T-helper 2 cell (primary cell): Measurements from ENCODE around the gene ARID1B.

Experiments
- DNase-seq, 5 experiments: peaks; one replicate each; pipeline versions ENCODE4 v3.0.0 to v3.0.0-alpha.2; 2012 to 2022

ARID1B gene

DNA sequence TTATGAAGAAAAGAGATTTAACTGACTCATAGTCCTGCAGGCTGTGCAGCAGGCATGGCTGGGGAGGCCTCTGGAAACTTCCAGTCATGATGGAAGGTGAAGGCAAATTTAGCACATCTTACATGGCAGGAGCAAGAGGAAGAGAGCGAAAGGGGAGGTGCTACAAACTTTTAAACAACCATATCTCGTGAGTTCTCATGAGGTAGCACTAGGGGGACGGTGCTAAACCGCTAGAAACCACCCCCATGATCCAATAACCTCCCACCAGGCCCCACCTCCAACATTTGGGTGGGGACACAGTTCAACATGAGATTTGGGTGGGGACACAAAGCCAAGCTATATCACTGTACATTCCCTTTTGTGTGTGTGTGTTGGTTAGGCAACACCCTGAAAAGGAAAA, 336.2 kb downstream of the ARID1B start:
- no peak for DNase-seq

GRCh38 chr6:157116426-157116825, 339.2 kb downstream of the ARID1B start:
- no peak for DNase-seq

DNA sequence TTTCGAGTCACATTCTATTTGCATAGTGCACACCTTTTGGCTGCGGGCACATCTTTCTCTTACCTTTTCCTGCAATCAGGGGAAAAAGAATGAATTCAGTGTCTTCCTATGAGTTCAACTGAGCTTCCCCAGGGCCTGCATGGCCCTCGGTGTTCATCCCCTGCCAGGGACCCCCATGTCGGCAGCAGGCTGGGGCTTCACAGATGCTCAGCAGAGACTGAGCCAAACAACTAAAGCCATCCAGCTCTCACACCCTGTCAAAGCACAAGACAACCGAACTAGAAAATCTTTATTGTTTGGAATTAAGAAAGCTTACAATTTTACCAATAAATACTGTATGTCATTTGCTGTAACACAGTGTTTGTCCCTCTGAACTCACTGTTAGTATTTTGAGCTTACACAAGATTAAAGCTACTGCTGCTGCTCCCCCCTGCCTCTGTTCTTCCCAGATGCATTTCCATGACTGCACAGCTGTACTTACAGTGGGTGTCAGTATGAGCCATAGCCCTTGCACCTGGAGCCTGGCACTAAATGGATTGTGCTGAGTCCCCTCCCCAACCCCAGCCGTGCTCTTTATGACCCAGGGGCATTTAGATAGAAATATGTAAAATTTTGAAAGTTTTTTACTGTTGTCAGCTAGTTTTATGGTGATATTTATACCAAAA, 340.4 kb downstream of the ARID1B start:
- no peak for DNase-seq

- DNase-seq, result no peak
These were observed 342.4 kb downstream of the ARID1B start for GRCh38 chr6:157119502-157120027.

- no peak for DNase-seq
These were observed 343.5 kb downstream of the ARID1B start for GRCh38 chr6:157120534-157121232.

- no peak for DNase-seq
These were observed 344.7 kb downstream of the ARID1B start for GRCh38 chr6:157121897-157122296.

DNA sequence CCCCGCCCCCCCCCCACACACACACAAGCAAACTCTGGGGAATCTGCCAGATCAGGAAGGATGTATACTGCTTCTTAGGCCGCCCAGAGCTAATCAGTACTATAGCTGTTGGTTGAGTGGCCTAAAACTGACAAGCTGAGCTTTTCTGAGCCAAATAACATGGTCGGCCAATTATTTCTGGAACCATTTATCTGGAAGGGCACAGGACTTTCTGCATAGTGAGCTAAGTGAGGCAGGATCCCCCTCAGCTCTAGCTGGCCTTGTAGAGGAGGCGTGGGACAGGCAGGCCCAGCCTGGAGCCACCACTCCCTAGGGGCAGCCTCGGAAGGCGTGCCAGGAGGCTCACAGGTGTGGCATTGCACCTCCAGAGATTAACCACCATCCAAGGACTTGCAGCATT, 346.1 kb downstream of the ARID1B start:
- DNase-seq, result no peak

DNA sequence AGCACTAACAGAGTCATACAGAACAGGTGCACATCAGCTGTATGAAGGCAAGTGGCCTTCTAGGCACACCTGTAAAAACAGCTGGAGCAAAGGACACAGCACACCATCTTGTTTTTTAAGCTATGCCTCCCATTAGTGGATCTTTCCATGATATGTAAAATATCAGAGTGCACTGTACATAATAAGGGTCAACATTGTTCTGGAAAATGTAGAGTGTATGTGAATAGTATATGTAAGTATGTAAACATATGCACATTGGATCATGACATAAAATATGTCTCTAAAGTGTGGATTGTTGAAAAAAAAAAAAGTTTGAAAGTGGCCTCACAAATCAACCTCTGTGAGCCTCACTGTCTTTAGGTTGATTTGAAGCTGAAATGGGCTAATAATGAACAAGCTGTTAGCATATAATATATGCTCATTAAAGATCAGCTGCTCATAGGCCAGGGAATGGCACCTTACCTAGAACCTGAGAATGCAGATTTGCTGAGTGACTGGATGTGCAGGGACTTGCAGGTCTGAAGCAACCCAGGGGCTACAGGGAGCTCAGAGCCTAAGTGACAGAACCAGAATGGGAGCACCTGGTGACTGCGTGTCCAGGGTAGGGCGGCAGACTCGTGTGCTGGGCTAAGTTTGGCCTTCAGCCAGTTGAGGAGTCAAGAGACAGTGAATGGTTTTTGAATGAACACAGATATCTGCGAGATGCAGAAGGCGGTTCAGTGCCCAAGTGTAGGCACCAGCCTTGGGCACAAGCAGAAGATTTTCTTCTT, 347.5 kb downstream of the ARID1B start:
- no peak for DNase-seq

- no peak for DNase-seq
These were observed 348.4 kb downstream of the ARID1B start for GRCh38 chr6:157125531-157125930.

- DNase-seq, result no peak
These were observed 349.3 kb downstream of the ARID1B start for GRCh38 chr6:157126183-157127098.

DNA sequence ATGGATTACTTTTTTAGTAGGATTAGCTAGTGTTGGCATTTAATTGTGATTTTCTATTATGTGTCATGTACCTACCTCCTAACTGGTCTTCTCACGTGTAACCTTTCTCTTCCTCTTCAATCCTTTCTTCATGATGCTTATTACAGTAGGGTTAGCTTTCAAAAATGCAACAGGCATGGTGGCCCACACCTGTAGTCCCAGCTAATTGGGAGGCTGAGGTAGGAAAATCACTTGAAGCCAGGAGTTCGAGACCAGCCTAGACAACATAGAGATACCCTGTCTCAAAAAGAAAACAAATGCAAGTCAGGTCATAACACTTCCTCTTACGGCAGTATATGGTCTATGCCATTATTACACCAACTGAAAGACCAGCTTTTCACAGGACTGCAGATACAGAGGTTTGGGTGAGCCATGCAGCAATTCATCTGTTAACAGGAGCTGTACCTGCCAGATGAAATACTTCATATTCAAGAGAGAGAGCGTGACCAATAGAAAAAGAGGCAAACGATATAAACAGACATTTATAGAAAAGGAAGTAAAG, 351.1 kb downstream of the ARID1B start:
- no peak for DNase-seq

DNA sequence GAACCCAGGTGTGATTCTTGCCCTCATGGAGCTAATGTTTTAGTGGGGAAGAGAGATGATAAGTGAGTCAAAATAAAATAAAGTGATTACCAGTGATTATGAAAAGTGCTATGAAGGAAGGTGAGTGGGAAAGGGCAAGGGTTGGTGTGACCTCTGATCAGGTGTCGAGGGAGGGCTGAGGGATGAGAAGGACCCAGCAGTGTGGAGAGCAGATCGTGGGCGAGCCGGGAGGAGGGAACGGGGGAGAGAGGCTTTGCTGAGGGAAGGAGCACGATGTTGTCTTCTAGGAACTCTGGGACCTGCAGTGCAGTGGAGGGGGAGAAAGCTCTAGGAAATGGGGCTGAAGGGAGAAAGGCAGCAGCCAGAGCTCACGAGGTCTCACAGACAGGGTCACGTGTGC, 354.1 kb downstream of the ARID1B start:
- DNase-seq, result no peak

GRCh38 chr6:157133856-157134255, 356.7 kb downstream of the ARID1B start:
- DNase-seq, result no peak

- no peak for DNase-seq
These were observed 357.3 kb downstream of the ARID1B start for GRCh38 chr6:157134402-157135047.

DNA sequence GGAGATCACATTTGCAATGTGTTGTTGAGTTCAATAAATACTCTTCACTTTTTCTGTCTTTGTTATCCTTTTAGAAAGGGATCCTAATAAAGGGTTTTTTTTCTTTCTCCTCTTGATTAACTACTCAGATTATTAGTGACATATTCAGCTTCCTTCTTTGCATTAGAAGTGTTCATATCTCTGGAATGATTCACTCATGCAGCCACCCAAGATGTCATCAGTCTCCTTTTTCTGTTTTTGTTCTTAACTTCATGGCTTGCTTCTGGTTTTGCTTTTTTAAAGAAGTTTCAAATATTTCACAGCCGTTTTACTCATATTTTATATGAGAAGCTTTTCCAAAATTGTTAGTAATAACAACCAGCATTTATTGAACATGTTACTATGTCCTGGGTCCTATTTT, 358.5 kb downstream of the ARID1B start:
- no peak for DNase-seq

DNA sequence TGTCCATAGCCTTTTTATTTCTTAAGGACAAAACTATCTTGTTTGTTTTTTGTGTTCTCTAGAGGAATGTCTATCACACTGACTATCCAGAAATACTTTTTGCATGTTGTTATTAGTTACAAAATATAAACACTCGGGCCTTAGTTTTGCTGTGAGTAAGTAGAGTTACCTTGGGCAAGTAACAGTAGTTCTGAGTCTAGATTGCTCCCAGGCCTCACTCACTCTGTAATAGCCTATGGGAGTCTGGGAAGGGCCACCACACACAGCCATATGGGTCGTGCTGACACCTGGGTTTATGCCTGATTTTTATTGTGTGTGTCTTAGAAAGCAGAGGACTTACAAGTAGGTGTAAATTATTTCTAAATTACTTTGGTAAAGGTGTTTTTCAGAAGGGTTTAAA, 360.3 kb downstream of the ARID1B start:
- no peak for DNase-seq

GRCh38 chr6:157139054-157139708, 362.0 kb downstream of the ARID1B start:
- no peak for DNase-seq

DNA sequence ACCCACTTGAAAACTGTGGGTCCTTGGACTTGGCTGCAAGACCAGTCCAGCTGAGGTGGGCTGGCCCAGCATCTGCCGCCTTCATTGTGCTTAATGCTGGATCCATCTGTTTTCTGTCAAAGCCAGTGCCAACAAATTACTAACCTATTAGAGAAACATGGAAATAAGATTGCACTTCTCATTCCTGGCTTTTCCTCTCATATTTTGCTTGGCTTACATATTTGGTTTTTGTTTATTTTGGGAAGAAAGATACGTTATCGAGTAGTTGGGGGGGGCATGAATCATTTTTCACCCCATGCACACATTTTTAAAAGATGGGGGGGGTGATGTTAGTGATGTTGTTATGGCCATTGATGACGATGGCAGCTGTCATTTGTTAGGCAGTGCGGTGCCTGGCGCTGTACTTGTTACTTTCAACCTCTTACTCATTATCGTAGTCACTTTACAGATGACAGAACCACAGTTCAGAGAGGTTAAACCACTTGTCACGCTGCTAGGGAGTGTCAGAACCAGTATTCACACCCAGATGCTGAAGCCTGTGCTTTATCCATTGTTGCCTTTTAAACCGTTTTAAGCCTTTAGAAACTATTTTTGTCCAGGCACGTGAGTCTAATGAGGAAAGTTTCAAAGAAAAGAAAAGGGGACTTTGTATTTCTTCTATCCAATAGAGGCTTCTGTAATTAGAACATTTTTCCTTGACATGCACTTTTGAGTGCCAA, 366.2 kb downstream of the ARID1B start:
- peak in 2 of 5 experiments; percentile 57 to 58 for DNase-seq

- DNase-seq, result no peak
These were observed 367.0 kb downstream of the ARID1B start for GRCh38 chr6:157143890-157144798.
